Measurements from ENCODE around the gene ANKRD44.

ANKRD44 gene

DNA sequence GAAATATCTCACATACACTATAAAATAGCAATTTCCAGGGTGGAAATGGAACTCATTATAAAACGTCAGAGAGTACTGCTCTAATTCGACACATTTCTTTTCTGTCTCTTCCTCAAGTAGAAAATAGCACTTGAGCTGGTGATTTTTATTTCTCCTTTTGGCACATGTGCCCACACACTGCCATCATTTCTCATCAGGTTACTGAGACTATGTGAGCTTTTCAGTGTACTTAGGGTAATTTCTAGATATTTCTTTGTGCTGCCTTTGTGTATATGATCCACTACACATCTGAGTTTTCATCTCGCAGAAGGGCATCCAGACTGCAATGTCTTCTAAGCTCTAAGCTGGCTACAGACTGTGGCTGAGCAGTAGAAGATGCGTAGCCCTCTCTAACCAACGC lies 321.9 kb downstream of the ANKRD44 start:
- H3K4me1 Mint-ChIP-seq (ENCODE audit: low read depth): peaks cover 46% of the 10 kb centered on the region

DNA sequence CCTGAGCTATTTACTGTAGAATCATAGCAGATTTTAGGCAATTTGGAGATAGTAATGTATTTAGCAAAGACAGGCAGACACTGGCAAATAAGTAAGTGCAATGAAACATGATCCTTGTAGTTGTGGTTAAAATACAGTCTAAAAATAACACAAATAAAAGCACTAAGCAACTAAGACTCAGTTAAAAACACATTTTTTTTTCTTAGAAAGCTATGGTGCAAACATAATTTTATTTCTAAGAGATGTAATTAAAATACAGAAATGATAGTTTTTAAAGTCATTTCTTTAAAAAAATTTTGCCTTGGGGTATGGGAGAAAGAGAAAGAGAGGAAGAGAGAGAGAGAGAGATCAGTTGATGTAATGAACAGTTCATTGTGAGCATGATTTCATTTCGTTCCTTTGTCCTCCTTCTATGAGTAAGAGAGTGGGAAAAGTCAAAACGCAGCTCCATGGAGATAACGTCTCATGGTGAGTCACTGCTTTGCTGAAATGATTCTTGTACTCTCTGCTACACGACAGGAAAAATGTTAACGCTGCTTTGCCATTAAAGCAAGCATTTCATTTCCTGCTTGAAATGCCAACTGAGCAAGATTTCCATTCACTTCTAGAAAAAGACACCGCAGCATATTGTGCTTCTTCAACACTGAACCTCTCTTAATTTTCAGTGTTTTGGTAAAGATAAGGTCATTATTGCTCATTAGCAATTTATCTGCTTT lies 322.8 kb downstream of the ANKRD44 start:
- Mint-ChIP-seq H3K4me1 (ENCODE audit: low read depth) (peaks cover 46% of the 10 kb centered on the region), H3K36me3 (ENCODE audit: low read depth) (peaks cover 70% of the 10 kb centered on the region), H3K4me3 (peak overlapping the region; percentile 75), H3K9me3 (peaks cover 7% of the 10 kb centered on the region), H3K27ac (peak overlapping the region; percentile 94), H3K27me3 (ENCODE audit: low read depth) (no peaks in the 10 kb centered on the region)
- peak; percentile 79 for DNase-seq (ENCODE audit: low spot score)

More for the DNA sequence above, 321.9 kb downstream of the ANKRD44 start:
- no peak for DNase-seq (ENCODE audit: low spot score)
- Mint-ChIP-seq H3K4me3 (peak overlapping the region; percentile 56), H3K9me3 (peaks cover 7% of the 10 kb centered on the region), H3K27me3 (ENCODE audit: low read depth) (no peaks in the 10 kb centered on the region), H3K36me3 (ENCODE audit: low read depth) (peaks cover 78% of the 10 kb centered on the region), H3K27ac (peak overlapping the region; percentile 67)

DNA sequence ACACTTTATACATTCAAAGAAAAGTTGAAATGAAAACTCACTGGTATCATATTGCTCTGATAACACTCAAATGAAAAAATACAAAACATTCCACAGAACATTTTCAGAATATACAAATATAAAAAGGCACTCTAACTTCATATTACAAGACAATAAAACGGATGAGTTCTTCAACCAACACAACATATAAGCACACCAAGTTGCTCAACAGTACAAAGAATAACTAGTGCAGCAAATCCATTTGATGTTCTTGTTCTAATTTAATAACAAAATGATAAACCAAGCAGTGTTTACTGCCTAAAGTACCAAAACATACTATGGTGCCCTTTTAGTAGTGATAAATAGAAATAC lies 323.3 kb downstream of the ANKRD44 start:
- Mint-ChIP-seq H3K27me3 (ENCODE audit: low read depth) (no peaks in the 10 kb centered on the region), H3K4me1 (ENCODE audit: low read depth) (peaks cover 44% of the 10 kb centered on the region), H3K9me3 (peaks cover 7% of the 10 kb centered on the region), H3K36me3 (ENCODE audit: low read depth) (peaks cover 70% of the 10 kb centered on the region), H3K4me3 (peak overlapping the region; percentile 3), H3K27ac (peak overlapping the region; percentile 94)
- no peak for DNase-seq (ENCODE audit: low spot score)

DNA sequence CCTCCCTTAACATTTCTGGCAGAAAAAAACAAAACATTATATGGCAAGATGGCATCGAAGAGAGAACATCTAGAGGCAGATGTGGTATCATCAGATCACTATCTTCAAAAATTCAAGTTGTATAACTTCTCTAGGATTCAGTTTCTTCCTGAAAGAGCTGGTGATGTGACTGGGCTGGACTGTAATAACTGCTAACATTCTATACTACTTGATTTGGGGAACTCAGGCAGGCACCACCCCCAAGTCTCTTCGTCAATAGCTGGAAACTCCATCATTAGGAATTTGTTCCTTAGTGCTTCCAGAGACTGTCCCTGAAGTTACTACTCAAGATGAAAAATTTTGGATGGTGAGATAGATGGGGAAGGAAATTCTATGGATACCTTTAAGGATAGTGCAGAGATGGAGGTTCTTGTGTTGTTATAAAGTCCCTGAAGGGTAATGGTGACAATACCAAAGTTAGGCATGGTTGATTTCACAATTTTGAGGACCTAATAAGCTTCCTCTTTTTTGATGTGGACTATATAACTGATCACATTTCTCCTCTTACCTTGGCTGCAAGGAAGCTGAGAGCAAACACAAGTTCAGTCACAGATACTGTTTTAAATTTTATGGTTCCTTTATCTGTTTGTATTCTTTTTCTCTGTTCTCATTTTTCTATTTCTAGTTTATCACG lies 324.9 kb downstream of the ANKRD44 start:
- peaks cover 37% of the 10 kb centered on the region for H3K4me1 Mint-ChIP-seq (ENCODE audit: low read depth)
- H3K27me3 Mint-ChIP-seq (ENCODE audit: low read depth): no peaks in the 10 kb centered on the region
- peaks cover 7% of the 10 kb centered on the region for H3K9me3 Mint-ChIP-seq
- H3K4me3 Mint-ChIP-seq: no peak overlapping the region
- DNase-seq (ENCODE audit: low spot score): no peak
- peaks cover 57% of the 10 kb centered on the region for H3K36me3 Mint-ChIP-seq (ENCODE audit: low read depth)
- H3K27ac Mint-ChIP-seq: no peak overlapping the region

DNA sequence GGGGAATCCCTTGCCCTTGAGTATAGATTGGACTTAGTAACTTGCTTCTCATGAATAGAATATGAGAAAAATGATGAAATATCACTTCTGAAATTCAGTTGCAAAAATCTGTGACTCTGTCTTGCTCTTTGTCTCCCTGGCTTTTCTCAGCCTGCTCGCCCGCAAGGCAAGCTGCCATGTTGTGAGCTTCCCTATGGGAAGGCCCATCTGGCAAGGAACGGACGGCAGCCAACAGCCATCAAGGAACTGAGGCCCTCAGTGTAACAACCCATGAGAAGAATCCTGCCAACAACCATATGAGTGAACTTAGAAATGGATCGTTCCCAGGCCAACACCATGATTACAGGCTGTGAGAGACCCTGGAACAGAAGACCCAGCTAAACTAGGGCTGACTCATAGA lies 325.7 kb downstream of the ANKRD44 start:
- Mint-ChIP-seq H3K4me1 (ENCODE audit: low read depth) (peaks cover 31% of the 10 kb centered on the region), H3K27ac (no peak overlapping the region), H3K4me3 (no peak overlapping the region), H3K36me3 (ENCODE audit: low read depth) (peaks cover 50% of the 10 kb centered on the region), H3K9me3 (peaks cover 7% of the 10 kb centered on the region), H3K27me3 (ENCODE audit: low read depth) (no peaks in the 10 kb centered on the region)
- no peak for DNase-seq (ENCODE audit: low spot score)

DNA sequence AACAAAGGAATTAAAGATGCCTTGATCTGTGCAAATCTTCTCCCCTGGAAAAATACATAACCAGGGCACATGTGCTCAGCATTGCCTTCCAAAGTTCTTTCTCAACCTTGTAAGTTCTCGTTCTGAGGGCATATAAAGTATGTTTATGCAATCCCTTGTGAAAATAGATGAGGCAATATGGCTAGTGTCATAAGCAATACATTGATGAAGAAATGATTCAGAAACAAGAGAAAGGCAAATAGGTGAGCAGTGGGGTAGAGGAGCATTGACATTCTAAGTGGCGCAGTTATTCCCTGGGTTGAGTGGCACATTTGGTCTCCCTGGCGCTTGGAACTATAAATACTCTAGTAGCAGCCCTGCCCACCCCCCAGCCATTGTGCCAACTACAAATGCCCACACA lies 326.6 kb downstream of the ANKRD44 start:
- Mint-ChIP-seq H3K27me3 (ENCODE audit: low read depth) (no peaks in the 10 kb centered on the region), H3K27ac (no peak overlapping the region), H3K4me1 (ENCODE audit: low read depth) (peaks cover 23% of the 10 kb centered on the region), H3K4me3 (no peak overlapping the region), H3K9me3 (peaks cover 7% of the 10 kb centered on the region), H3K36me3 (ENCODE audit: low read depth) (peaks cover 44% of the 10 kb centered on the region)
- DNase-seq (ENCODE audit: low spot score): no peak

DNA sequence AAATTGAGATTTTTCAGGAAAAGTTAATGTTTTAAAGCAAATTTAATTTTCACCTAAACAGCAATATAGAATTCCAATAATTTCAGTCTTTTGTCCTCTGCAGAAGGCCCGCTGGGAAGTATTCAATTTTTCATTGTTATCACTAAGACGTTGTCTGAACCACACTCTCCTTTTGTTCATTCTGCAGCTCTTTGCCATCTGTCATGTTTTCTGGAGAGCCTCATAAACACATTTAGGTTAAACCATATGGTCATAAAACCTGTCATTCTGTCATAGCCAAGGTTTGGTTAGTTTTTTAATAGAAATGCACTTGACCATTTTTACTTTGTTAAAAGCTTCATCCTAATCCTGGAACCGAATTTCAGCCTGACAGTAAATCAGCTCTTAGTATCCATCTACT lies 330.1 kb downstream of the ANKRD44 start:
- peaks cover 30% of the 10 kb centered on the region for H3K36me3 Mint-ChIP-seq (ENCODE audit: low read depth)
- no peak overlapping the region for H3K27ac Mint-ChIP-seq
- no peak for DNase-seq (ENCODE audit: low spot score)

DNA sequence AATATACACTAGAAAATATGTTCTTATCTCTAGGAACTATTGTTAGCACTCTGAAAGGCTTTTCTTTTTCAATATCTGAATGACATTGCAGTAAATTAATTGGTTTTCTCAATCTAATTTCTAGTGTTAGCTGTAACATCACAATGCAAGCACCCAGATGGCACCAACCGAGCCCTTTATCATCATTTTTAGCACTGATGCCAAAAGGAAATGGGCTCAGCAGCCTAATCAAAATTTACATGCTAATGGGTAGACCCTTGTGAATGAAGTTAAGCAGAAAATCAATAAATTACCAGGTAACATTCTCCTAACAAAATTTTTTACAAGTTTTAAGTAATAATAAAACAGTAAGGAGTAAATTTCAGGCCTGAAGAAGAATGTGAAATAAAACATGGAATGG lies 330.6 kb downstream of the ANKRD44 start:
- Mint-ChIP-seq H3K9me3 (peaks cover 19% of the 10 kb centered on the region), H3K27me3 (ENCODE audit: low read depth) (no peaks in the 10 kb centered on the region), H3K36me3 (ENCODE audit: low read depth) (peaks cover 26% of the 10 kb centered on the region), H3K4me1 (ENCODE audit: low read depth) (peaks cover 11% of the 10 kb centered on the region), H3K4me3 (no peak overlapping the region), H3K27ac (no peak overlapping the region)
- DNase-seq (ENCODE audit: low spot score): no peak

More for the DNA sequence above, 330.1 kb downstream of the ANKRD44 start:
- Mint-ChIP-seq H3K9me3 (peaks cover 22% of the 10 kb centered on the region), H3K27me3 (ENCODE audit: low read depth) (no peaks in the 10 kb centered on the region), H3K4me1 (ENCODE audit: low read depth) (peaks cover 8% of the 10 kb centered on the region), H3K4me3 (no peak overlapping the region)

DNA sequence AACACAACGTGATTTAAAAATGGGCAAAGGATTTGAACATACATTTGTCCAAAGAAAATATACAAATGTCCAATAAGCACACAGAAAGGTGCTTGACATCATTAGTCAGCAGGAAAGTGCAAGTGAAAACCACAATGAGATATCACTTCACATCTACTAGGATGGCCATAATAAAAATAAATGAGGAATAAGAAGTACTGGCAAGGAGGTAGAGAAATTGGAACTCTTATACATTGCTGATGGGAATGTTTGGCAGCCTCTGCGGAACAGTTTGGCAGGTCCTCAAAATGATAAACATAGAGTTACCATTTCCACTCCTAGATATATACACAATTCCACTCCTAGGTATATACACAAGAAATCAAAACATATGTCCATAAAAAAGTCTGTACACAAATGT lies 333.1 kb downstream of the ANKRD44 start:
- peaks cover 19% of the 10 kb centered on the region for H3K9me3 Mint-ChIP-seq
- peaks cover 17% of the 10 kb centered on the region for H3K4me1 Mint-ChIP-seq (ENCODE audit: low read depth)
- H3K4me3 Mint-ChIP-seq: no peak overlapping the region

DNA sequence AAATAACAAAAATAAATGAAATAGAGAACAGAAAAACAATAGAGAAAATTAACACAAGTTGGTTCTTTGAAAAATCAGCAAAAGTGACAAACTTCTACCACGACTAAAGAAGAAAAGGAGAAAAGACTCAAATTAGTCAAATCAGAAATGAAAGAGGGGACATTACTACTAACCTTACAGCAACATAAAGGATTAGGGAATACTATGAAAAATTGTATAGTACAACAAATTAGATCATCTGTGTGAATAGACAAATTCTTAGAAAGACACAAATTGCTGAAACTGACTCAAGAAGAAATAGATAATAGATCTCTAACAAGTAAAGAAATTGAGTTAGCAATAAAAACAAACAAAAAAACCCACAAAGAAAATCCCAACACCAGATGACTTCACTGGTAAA lies 335.6 kb downstream of the ANKRD44 start:
- Mint-ChIP-seq H3K27ac (peak overlapping the region; percentile 28), H3K4me1 (ENCODE audit: low read depth) (peaks cover 24% of the 10 kb centered on the region), H3K36me3 (ENCODE audit: low read depth) (peaks cover 12% of the 10 kb centered on the region), H3K4me3 (no peak overlapping the region), H3K9me3 (peaks cover 19% of the 10 kb centered on the region), H3K27me3 (ENCODE audit: low read depth) (no peaks in the 10 kb centered on the region)
- no peak for DNase-seq (ENCODE audit: low spot score)

More for the DNA sequence above, 333.1 kb downstream of the ANKRD44 start:
- Mint-ChIP-seq H3K36me3 (ENCODE audit: low read depth) (peaks cover 15% of the 10 kb centered on the region), H3K27me3 (ENCODE audit: low read depth) (no peaks in the 10 kb centered on the region), H3K27ac (no peak overlapping the region)
- DNase-seq (ENCODE audit: low spot score): no peak

DNA sequence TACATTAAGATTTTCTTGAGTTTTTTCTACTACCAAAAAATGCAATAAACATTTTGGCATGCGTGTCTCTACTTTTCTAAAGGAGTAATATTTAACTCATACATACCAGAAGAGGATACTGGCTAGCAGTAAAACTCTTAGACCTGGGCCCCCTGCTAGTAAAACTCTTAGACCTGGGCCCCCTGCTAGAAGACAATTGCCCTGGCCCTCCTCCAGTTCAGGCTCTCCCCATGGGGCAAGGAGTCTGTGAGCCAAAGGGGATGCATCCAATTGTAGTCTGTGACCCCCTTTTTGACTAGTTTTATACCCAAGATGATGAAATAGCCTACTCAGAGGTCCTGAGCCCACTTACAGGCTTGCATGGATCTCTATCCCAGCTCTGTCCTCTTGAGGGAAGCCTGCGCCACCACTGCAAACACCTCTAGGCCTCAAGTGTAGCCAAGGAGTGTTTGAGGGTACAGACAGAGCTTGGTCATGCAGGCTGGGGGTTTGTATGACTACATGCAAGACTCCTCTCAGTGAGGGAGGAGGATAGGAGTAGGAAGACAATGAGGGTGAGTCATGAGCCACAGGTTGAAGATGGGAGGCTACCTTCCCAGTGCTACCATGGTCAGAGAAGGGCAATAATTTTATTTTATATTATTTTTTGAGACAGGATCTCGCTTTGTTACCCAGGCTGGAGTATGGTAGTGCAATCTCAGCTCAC lies 338.9 kb downstream of the ANKRD44 start:
- peak; percentile 44 for DNase-seq (ENCODE audit: low spot score)
- Mint-ChIP-seq H3K4me3 (no peak overlapping the region), H3K27me3 (ENCODE audit: low read depth) (no peaks in the 10 kb centered on the region), H3K9me3 (peaks cover 6% of the 10 kb centered on the region), H3K4me1 (ENCODE audit: low read depth) (peaks cover 22% of the 10 kb centered on the region), H3K36me3 (ENCODE audit: low read depth) (peaks cover 10% of the 10 kb centered on the region), H3K27ac (no peak overlapping the region)

DNA sequence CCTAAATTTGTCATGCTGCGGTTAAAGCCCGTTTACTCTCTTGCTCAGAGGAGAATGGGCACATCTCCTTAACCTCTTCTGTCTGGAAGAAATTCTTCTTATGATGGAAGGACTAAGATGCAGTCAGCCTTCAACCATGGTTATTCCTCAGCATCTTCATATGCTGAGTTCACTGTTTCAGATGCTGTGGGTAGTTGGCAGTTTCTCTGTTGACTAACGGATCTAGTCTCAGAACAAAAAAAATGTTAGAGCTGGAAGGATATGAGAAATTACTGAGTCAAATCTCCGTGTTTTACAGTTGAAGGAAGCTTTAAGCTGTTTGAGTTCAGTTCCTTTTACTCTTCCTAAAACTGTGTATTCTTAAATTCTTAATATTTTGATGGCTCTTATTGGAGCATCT lies 340.5 kb downstream of the ANKRD44 start:
- no peak for DNase-seq (ENCODE audit: low spot score)
- Mint-ChIP-seq H3K27me3 (ENCODE audit: low read depth) (no peaks in the 10 kb centered on the region), H3K4me3 (no peak overlapping the region), H3K9me3 (peaks cover 3% of the 10 kb centered on the region), H3K27ac (no peak overlapping the region), H3K36me3 (ENCODE audit: low read depth) (peaks cover 5% of the 10 kb centered on the region), H3K4me1 (ENCODE audit: low read depth) (peaks cover 20% of the 10 kb centered on the region)

DNA sequence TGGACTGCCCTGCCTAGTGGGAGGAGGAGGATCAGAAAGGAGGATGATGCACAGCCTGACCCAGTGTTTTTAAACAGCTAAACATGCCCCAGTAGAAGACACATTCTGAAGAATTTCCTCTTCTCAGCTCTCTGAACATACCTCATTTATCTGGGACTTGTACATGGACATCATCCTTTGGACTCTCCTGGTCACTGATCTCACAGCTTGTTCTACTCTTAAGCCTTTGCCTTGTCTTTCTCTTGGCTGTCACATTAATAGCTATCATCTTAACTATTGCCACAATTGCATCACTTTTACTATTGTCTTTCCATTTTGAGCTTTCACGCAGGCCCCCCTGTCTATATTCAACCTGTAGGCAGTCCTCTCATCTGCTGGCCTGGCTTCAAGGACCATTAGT lies 342.1 kb downstream of the ANKRD44 start:
- H3K27ac Mint-ChIP-seq: no peak overlapping the region
- no peak overlapping the region for H3K4me3 Mint-ChIP-seq
- no peak for DNase-seq (ENCODE audit: low spot score)
- peaks cover 18% of the 10 kb centered on the region for H3K4me1 Mint-ChIP-seq (ENCODE audit: low read depth)
- peaks cover 3% of the 10 kb centered on the region for H3K36me3 Mint-ChIP-seq (ENCODE audit: low read depth)
- H3K27me3 Mint-ChIP-seq (ENCODE audit: low read depth): no peaks in the 10 kb centered on the region
- H3K9me3 Mint-ChIP-seq: peaks cover 3% of the 10 kb centered on the region

DNA sequence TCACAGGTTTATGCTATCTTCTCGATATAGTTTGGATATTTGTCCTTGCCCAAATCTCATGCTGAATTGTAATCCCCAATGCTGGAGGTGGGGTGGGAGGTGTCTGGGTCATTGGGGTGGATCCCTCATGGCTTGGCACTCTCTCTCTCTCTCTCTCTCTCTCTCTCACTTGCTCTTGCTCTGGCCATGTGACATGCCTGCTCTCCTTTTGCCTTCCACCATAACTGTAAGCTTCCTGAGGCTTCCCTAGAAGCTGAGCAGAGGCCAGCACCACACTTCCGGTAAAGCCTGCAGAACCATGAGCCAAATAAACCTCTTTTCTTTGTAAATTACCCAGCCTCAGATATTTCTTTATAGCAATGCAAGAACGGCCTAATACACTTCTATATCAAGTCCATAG lies 342.8 kb downstream of the ANKRD44 start:
- peaks cover 3% of the 10 kb centered on the region for H3K9me3 Mint-ChIP-seq
- H3K27ac Mint-ChIP-seq: no peak overlapping the region
- H3K27me3 Mint-ChIP-seq (ENCODE audit: low read depth): no peaks in the 10 kb centered on the region
- peaks cover 3% of the 10 kb centered on the region for H3K36me3 Mint-ChIP-seq (ENCODE audit: low read depth)
- DNase-seq (ENCODE audit: low spot score): no peak
- no peak overlapping the region for H3K4me3 Mint-ChIP-seq
- peaks cover 22% of the 10 kb centered on the region for H3K4me1 Mint-ChIP-seq (ENCODE audit: low read depth)

Measured in T-helper 2 cell treated with Interferon-gamma antibody and Interleukin-4, amounts not matched to agents 5 μg/mL and 100 μg/mL, for 36 hours (primary cell).